IPS-NIHi11 (cell line): ENCODE results near the gene MFSD12.
"Not testable (repeated sequence)": the region's sequence is repeated elsewhere in the genome, so short reads cannot be mapped to it uniquely, and the experiment has no call there.

Source experiments
- DNase-seq: peaks from one replicate; pipeline ENCODE4 v3.0.0; 2012; ENCODE audit warnings: mixed read lengths, low spot score

Gene MFSD12

GRCh38 chr19:3584036-3584802 is 26.8 kb upstream of the MFSD12 start:
- not testable (repeated sequence) for DNase-seq

GRCh38 chr19:3581792-3582191 is 24.4 kb upstream of the MFSD12 start:
- not testable (repeated sequence) for DNase-seq

- no peak for DNase-seq
Measured at GRCh38 chr19:3580156-3580934, 23.0 kb upstream of the MFSD12 start.

GRCh38 chr19:3578390-3578789 is 21.0 kb upstream of the MFSD12 start:
- DNase-seq, result no peak

GRCh38 chr19:3577723-3578344 is 20.4 kb upstream of the MFSD12 start:
- DNase-seq, result no peak

- DNase-seq, result peak; percentile 88
Measured at GRCh38 chr19:3576696-3577443, 19.5 kb upstream of the MFSD12 start.

GRCh38 chr19:3575949-3576673 is 18.7 kb upstream of the MFSD12 start:
- DNase-seq, result no peak

- no peak for DNase-seq
Measured at GRCh38 chr19:3575260-3575741, 17.9 kb upstream of the MFSD12 start.

GRCh38 chr19:3573858-3574637 is 16.7 kb upstream of the MFSD12 start:
- peak; percentile 85 for DNase-seq

- no peak for DNase-seq
Measured at GRCh38 chr19:3573162-3573857, 15.9 kb upstream of the MFSD12 start.

GRCh38 chr19:3572855-3573161 is 15.4 kb upstream of the MFSD12 start, which contains the start of gene HMG20B:
Gene HMG20B, plus strand, starts transcription at chr19:3572944. Its CDS starts 366 bp downstream, at chr19:3573310.
- DNase-seq, result no peak

- DNase-seq, result peak; percentile 93
Measured at GRCh38 chr19:3572132-3572854, 14.9 kb upstream of the MFSD12 start.

- no peak for DNase-seq
Measured at GRCh38 chr19:3570606-3571011, 13.2 kb upstream of the MFSD12 start.

- DNase-seq, result not testable (repeated sequence)
Measured at GRCh38 chr19:3570042-3570441, 12.7 kb upstream of the MFSD12 start.

- no peak for DNase-seq
Measured at GRCh38 chr19:3565139-3565538, 7.8 kb upstream of the MFSD12 start.

GRCh38 chr19:3563709-3564524 is 6.5 kb upstream of the MFSD12 start:
- DNase-seq, result no peak

GRCh38 chr19:3556978-3557460 is 367 bp downstream of the MFSD12 start:
- peak; percentile 80 for DNase-seq

- DNase-seq, result no peak
Measured at GRCh38 chr19:3556423-3556977, 886 bp downstream of the MFSD12 start.
